Hepatocyte (in vitro differentiated cells): ENCODE results near the gene OR8S1.
"Not testable (repeated sequence)": the region's sequence is repeated elsewhere in the genome, so short reads cannot be mapped to it uniquely, and the experiment has no call there.

Experiments
- CTCF ChIP-seq: fragments of 200-600 bp; sonication (generic); IDR thresholded peaks from 2 replicates; pipeline ENCODE4 v1.5.1; 2016; ENCODE audit warnings: antibody characterized with exemption, mild to moderate bottlenecking; ENCODE audit not compliant: poor library complexity
- EZH2 ChIP-seq: fragments of 200-600 bp; sonication (generic); IDR thresholded peaks from 2 replicates; pipeline ENCODE4 v1.6.1; 2016; ENCODE audit warnings: antibody characterized with exemption, mild to moderate bottlenecking, borderline replicate concordance

- not testable (repeated sequence) for TF ChIP-seq CTCF, EZH2
Observed at GRCh38 chr12:48553666-48554343, 28.4 kb downstream of the OR8S1 start.
